Fibroblast of the aortic adventitia (primary cell): ENCODE measurements around the gene EPB42. TPM values are rescaled to one million over a fixed set of nuclear protein-coding genes. Genes with fewer than 3 reads are reported as not detected.

ENCODE experiments used
- DNase-seq: peaks from one replicate; pipeline ENCODE4 v3.0.0-alpha.2; 2010; ENCODE audit warnings: low read depth
- H3K4me3 ChIP-seq: 2 replicates; pipeline ENCODE4 v1.5.1; 2011; ENCODE audit warnings: low read depth, mild to moderate bottlenecking, control low read depth, low read length, moderate library complexity
- total RNA-seq: library from RNA; depleted of rRNA; stranded (reverse); fragments of >200 nt; gene quantifications from 2 replicates; pipeline ENCODE4 v1.2.3, GENCODE V29; 2012; ENCODE audit warnings: low replicate concordance
- TF ChIP-seq, protein P1 (sequence below): IDR thresholded peaks from 2 replicates; pipeline ENCODE4 v1.5.1; 2011; ENCODE audit warnings: mild to moderate bottlenecking, low read length, control low read depth, inconsistent platforms; ENCODE audit not compliant: insufficient read depth

EPB42 gene
- total RNA-seq, 1 donor, result not detected

DNA sequence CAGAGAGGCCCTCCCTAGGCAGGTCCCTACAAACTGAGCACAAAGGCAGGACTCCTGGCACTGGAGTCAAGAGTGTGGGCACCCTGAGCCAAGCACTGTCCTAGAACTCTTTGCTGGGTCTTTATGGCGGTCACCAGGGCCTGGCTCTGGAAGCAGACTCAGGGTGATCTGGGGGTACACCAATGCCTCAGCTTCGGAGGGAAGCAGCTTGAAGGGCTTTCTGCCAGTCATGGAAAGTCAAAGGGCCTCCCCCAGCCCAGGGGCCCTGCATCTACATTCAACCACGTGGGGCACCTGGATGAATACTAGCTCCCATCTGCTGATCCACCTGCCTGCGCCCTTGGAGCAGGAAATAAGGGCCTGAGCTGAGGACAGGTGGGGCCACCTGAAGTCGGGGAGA, 7.4 kb downstream of the EPB42 start:
- TF ChIP-seq, protein P1, sequence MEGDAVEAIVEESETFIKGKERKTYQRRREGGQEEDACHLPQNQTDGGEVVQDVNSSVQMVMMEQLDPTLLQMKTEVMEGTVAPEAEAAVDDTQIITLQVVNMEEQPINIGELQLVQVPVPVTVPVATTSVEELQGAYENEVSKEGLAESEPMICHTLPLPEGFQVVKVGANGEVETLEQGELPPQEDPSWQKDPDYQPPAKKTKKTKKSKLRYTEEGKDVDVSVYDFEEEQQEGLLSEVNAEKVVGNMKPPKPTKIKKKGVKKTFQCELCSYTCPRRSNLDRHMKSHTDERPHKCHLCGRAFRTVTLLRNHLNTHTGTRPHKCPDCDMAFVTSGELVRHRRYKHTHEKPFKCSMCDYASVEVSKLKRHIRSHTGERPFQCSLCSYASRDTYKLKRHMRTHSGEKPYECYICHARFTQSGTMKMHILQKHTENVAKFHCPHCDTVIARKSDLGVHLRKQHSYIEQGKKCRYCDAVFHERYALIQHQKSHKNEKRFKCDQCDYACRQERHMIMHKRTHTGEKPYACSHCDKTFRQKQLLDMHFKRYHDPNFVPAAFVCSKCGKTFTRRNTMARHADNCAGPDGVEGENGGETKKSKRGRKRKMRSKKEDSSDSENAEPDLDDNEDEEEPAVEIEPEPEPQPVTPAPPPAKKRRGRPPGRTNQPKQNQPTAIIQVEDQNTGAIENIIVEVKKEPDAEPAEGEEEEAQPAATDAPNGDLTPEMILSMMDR, result no peak
- no peak for DNase-seq

DNA sequence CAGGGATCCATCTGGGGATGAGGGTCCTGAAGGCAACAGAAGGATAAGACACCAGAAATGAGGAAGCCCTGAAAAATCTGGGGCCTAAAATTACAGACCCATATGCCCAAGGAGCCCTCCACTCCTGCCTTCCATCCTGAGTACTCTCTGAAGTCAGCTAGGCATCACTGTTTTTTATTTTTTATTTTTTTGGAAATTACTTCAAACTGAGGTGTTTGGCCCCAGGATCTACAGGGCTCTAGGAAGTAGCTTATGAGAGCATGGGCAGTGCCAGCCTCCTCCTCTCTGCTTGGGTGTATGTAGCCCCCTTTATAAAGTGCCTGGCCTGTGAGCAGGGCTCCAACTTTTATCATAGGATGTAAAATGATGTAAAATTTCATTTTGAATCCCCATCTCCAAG, 7.9 kb downstream of the EPB42 start:
- DNase-seq, result no peak
- no peak overlapping the region for H3K4me3 ChIP-seq
- TF ChIP-seq, protein P1, result no peak

More for the DNA sequence above, 7.4 kb downstream of the EPB42 start:
- no peak overlapping the region for H3K4me3 ChIP-seq

DNA sequence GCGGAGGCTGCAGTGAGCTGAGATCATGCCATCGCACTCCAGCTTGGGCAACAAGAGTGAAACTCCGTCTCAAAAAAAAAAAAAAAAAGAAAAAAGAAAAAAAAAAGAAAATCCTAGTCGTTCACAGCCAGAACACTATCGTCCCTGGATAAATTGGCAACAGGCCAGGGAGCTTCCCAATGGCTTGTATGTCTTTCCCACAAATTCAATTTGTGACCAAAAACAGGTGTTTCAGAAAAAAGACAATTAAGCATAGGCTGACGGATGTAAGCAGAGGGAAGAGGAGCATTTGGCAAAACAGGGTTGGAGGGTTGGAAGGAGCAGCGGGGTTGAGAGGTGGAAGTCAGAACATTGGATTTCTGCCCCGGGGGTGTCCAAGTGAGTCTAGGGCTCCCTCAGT, 8.5 kb downstream of the EPB42 start:
- TF ChIP-seq, protein P1, result no peak
- no peak overlapping the region for H3K4me3 ChIP-seq
- DNase-seq, result no peak

DNA sequence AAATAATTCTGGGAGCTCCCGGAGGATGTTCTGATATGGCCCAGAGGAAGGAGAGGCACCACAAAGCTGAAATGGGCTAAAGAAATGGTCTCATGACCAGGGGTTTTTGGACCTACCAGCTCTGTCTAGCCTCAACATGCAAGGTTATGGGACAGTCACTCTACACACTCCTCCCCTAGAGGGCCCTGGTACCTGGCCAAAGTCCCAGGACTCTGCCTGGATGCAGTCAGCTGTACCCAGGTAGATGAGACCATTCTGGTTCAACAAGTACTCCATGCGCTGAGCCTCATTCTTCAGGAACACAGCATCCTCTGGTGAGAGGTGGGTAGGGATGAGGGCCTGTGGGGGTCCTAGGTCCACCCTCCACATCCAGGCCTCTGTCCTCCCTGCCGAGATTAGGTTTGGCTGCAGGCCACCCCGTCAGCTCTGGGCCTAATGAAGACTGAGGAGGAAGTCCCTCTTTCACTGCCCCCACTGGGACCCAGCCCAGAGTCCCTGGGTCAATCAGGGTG, 9.5 kb downstream of the EPB42 start:
- no peak for DNase-seq
- no peak overlapping the region for H3K4me3 ChIP-seq
- TF ChIP-seq, protein P1, result no peak

DNA sequence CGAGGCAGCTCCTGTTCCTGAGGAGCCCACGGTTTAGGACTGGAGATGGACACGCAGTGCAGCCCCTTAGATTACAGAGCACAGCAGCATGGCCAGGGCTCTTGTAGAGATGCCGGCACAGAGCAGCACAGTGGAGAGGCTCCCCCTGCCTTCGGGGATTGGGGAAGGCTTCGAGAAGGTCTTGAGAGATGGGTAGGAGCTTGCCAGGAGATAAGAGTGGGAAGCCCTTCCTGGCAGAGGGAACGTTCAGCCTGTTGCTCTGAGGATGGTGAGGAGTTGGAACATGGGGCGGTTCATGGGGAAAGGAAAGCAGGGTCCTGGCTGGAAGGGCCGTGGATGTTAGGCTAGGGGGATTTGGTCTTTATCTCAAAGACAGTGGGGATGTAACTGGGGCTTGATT, 10.0 kb downstream of the EPB42 start:
- TF ChIP-seq, protein P1, result no peak
- H3K4me3 ChIP-seq, result no peak overlapping the region
- no peak for DNase-seq

DNA sequence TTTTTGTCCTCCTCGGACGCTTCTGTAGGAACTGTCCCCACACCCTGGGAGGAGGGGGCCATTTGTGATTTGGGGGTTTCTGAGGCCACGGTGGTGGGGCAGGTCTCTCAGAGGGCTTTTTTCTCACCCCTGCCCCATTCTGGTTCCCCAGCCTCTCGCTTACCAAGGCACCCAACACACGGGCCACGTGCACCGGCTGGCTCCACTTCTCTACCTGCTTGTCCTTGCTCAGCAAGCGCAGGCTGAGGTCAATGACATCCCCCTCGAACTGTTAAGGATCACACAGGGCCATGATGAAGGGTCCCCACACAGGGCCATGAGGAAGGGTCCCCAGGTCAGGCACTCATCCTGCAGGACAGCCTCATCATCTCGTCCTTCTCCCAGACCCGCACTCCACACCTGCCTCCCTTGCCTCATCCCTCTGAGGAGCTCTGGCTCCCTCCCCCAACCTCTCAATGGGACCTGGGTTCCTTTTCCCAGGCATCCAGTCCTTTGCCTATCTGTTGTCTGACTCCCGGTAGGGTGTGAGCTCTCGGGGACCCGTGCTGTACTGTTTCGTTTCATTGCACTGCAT, 10.6 kb downstream of the EPB42 start:
- TF ChIP-seq, protein P1, result no peak
- no peak overlapping the region for H3K4me3 ChIP-seq
- DNase-seq, result no peak

DNA sequence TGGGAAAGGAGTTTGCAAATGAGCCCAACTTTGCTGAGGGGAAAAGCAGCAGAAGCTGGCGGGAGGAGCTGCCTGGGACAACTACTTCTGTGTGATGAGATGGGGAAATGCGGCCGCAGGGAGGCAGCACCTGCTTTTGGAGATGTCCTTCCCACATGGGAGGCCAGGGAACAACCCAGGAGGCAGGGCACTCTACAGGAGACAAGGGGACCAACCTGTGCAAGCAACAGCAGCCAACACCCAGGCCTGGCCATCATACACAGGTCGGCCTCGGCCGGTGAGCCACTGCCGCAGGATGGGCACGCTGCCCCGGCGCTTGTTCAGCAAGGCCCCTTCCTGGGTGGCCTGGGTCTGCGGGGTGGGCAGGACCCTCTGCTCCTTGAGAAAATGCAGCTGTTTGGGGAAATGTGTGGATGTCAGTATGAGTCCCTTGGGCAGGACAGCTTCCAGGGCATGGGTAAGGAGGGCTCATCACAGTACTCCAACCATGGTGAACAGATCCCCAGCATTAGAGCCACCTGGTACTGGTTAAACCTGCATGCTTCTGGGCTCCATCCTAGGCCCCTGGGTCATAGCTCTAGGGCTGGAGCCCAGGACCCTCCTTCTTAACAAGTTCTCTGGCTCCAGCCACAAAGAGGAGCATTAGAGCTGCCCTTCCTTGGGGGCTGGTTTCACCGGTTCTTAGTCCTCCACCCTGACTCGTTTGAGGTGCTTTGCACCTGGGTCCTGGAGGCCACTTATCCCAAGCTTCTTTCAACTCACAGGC, 11.6 kb downstream of the EPB42 start:
- TF ChIP-seq, protein P1, result no peak
- no peak overlapping the region for H3K4me3 ChIP-seq
- no peak for DNase-seq
